Gastroesophageal sphincter (tissue), 4 donors: ENCODE measurements around the gene CCDC47. TPM values are rescaled to one million over a fixed set of nuclear protein-coding genes. Genes with fewer than 3 reads are reported as not detected.
"Not testable (repeated sequence)": the region's sequence is repeated elsewhere in the genome, so short reads cannot be mapped to it uniquely, and the experiment has no call there.

ENCODE experiments used
- ATAC-seq: fragments of 150-250 bp; one replicate; pipeline ENCODE4 v1.9.1; 2016; ENCODE audit warnings: mild to moderate bottlenecking, moderate library complexity
- H3K27ac ChIP-seq, 4 donors: fragments of 200-600 bp; sonication (generic) in 3 of 4; 1 replicate in 3 of 4; 2 replicates in 1 of 4; pipeline ENCODE4 v1.5.1; 2016 to 2019
- H3K27me3 ChIP-seq: fragments of 200-600 bp; sonication (generic); one replicate; pipeline ENCODE4 v1.5.1; 2019
- H3K36me3 ChIP-seq, 2 donors: fragments of 200-600 bp; sonication (generic); one replicate each; pipeline ENCODE4 v1.5.1; 2019; ENCODE audit warnings: control low read depth in 1 of 2
- H3K4me1 ChIP-seq, 3 donors: fragments of 200-600 bp; sonication (generic); 1 replicate in 2 of 3; 2 replicates in 1 of 3; pipeline ENCODE4 v1.5.1; 2016 to 2019; ENCODE audit warnings: control low read depth in 2 of 3
- H3K4me3 ChIP-seq, 2 donors: fragments of 200-600 bp; sonication (generic); one replicate each; pipeline ENCODE4 v1.5.1; 2019; ENCODE audit warnings: mild to moderate bottlenecking in 1 of 2, moderate library complexity in 1 of 2
- H3K9me3 ChIP-seq, 3 donors: fragments of 200-600 bp; sonication (generic); one replicate each; pipeline ENCODE4 v1.5.1; 2017 to 2019; ENCODE audit warnings: control low read depth in 2 of 3
- CTCF ChIP-seq, 4 experiments: fragments of 200-600 bp in 2 of 4; fragments of 450-650 bp in 2 of 4; sonication (generic) in 1 of 4; IDR thresholded peaks; one replicate each; pipeline ENCODE4 v1.5.1; 2017 to 2019; ENCODE audit warnings: antibody characterized with exemption in 4 of 4, mild to moderate bottlenecking in 2 of 4, moderate library complexity in 2 of 4
- EP300 ChIP-seq: sonication (generic); formaldehyde crosslinking; IDR thresholded peaks from one replicate; pipeline ENCODE4 v1.6.1; 2017; ENCODE audit warnings: antibody characterized with exemption, mild to moderate bottlenecking
- POLR2A ChIP-seq, 2 donors: fragments of 450-650 bp; IDR thresholded peaks; one replicate each; pipeline ENCODE4 v1.6.1; 2017; ENCODE audit warnings: antibody characterized with exemption in 2 of 2, mild to moderate bottlenecking in 2 of 2, moderate library complexity in 1 of 2
- POLR2AphosphoS5 ChIP-seq: sonication (generic); formaldehyde crosslinking; IDR thresholded peaks from one replicate; pipeline ENCODE4 v1.6.1; 2017; ENCODE audit warnings: antibody characterized with exemption
- WGBS, 2 donors: methylation state at CpG; one replicate each; pipeline ENCODE4 v1.1.5; 2018; ENCODE audit warnings: low coverage in 1 of 2; 5-methylcytosine and 5-hydroxymethylcytosine counted together
- total RNA-seq, 4 donors: library from RNA; depleted of rRNA; stranded (reverse); fragments of >200 nt; gene quantifications; one replicate each; pipeline ENCODE4 v1.1.0, GENCODE V29; 2016

The CCDC47 gene
- total RNA-seq, 4 donors from 2014 or later, result 53.1 to 62.0 (median 58.9) TPM

GRCh38 chr17:63798572-63799106 lies 25.2 kb upstream of the CCDC47 start:
- 67 to 92% methylated on average over 1 to 3 of the region's 3 CpGs for WGBS, 2 donors
- no peak for ATAC-seq
- peaks cover 6 to 100% of the 10 kb centered on the region in 2 donors for H3K36me3 ChIP-seq
- H3K9me3 ChIP-seq, result no peaks in the 10 kb centered on the region
- no peaks in the 10 kb centered on the region for H3K27me3 ChIP-seq
- no peak overlapping the region for H3K4me3 ChIP-seq
- TF ChIP-seq EP300 (no peak), POLR2A (IDR thresholded peaks at IDR 0.05) (no peak), CTCF (IDR thresholded peaks at IDR 0.05) (no peak), POLR2AphosphoS5 (no peak)
- no peaks in the 10 kb centered on the region for H3K4me1 ChIP-seq
- H3K27ac ChIP-seq, result no peak overlapping the region

GRCh38 chr17:63796375-63796774 lies 23.0 kb upstream of the CCDC47 start:
- not testable (repeated sequence) for H3K27ac ChIP-seq, H3K9me3 ChIP-seq, ATAC-seq, H3K4me1 ChIP-seq, H3K27me3 ChIP-seq, H3K4me3 ChIP-seq
- WGBS, 2 donors, result 100% methylated on average over 2 to 3 of the region's 10 CpGs
- peaks cover 6 to 98% of the 10 kb centered on the region in 2 donors for H3K36me3 ChIP-seq

- no peak overlapping the region for H3K4me3 ChIP-seq
- no peaks in the 10 kb centered on the region for H3K9me3 ChIP-seq
- ATAC-seq, result no peak
- no peak overlapping the region for H3K27ac ChIP-seq
- TF ChIP-seq CTCF (IDR thresholded peaks at IDR 0.05) (no peak), POLR2A (IDR thresholded peaks at IDR 0.05) (no peak), POLR2AphosphoS5 (no peak), EP300 (no peak)
- H3K36me3 ChIP-seq, result peaks cover 0 to 96% of the 10 kb centered on the region in 2 donors
- H3K4me1 ChIP-seq, result peaks cover 0 to 12% (median 0%) of the 10 kb centered on the region in 3 donors
- H3K27me3 ChIP-seq, result no peaks in the 10 kb centered on the region
- WGBS, 2 donors, result 79 to 86% methylated on average over 3 of the region's 3 CpGs
These were observed 18.8 kb upstream of the CCDC47 start for GRCh38 chr17:63792055-63792729.

GRCh38 chr17:63790057-63790456 lies 16.7 kb upstream of the CCDC47 start:
- no peaks in the 10 kb centered on the region for H3K27me3 ChIP-seq
- H3K4me1 ChIP-seq, result peaks cover 0 to 31% (median 0%) of the 10 kb centered on the region in 3 donors
- no peak overlapping the region for H3K27ac ChIP-seq
- no peak for TF ChIP-seq CTCF (IDR thresholded peaks at IDR 0.05)
- TF ChIP-seq POLR2A (IDR thresholded peaks at IDR 0.05), result no peak
- H3K4me3 ChIP-seq, result no peak overlapping the region
- no peak for ATAC-seq
- WGBS, 2 donors, result 76 to 84% methylated on average over 6 of the region's 6 CpGs
- no peaks in the 10 kb centered on the region for H3K9me3 ChIP-seq
- peaks cover 0 to 88% of the 10 kb centered on the region in 2 donors for H3K36me3 ChIP-seq

GRCh38 chr17:63786971-63787711 lies 13.7 kb upstream of the CCDC47 start:
- Histone ChIP-seq H3K27me3 (no peaks in the 10 kb centered on the region), H3K4me1 (peaks cover 0 to 61% (median 0%) of the 10 kb centered on the region in 3 donors), H3K27ac (no peak overlapping the region), H3K36me3 (peaks cover 0 to 75% of the 10 kb centered on the region in 2 donors), H3K9me3 (no peaks in the 10 kb centered on the region), H3K4me3 (no peak overlapping the region)
- ATAC-seq, result no peak
- TF ChIP-seq EP300, result no peak
- no peak for TF ChIP-seq CTCF (IDR thresholded peaks at IDR 0.05)
- 90 to 91% methylated on average over 8 to 11 of the region's 13 CpGs for WGBS, 2 donors
